ENCODE measurements around the gene ZNF566. TPM values are rescaled to one million over a fixed set of nuclear protein-coding genes. Genes with fewer than 3 reads are reported as not detected.

ZNF566 gene
- total RNA-seq (13.0 TPM), polyA plus RNA-seq (ENCODE audit: insufficient read depth, low read depth, low replicate concordance) (4.6 TPM)
- long read RNA-seq, donor 1, partial matches to known transcripts, result 0 of 1 reads
- long read RNA-seq, donor 1, other reads (novel, unspliced or antisense), result 0 of 1 reads
- long read RNA-seq, donor 2, partial matches to known transcripts, result 0 of 2 reads
- long read RNA-seq, donor 2, other reads (novel, unspliced or antisense), result 0 of 2 reads
- long read RNA-seq, donor 3, partial matches to known transcripts, result 0 of 2 reads
- long read RNA-seq, donor 3, other reads (novel, unspliced or antisense), result 0 of 2 reads
- long read RNA-seq, donor 4, partial matches to known transcripts, result 0 of 4 reads
- long read RNA-seq, donor 4, other reads (novel, unspliced or antisense), result 0 of 4 reads
- long read RNA-seq, donor 5, result 0 reads
- long read RNA-seq, donor 6, partial matches to known transcripts, result 0 of 3 reads
- long read RNA-seq, donor 6, other reads (novel, unspliced or antisense), result 0 of 3 reads
- long read RNA-seq, donor 7, partial matches to known transcripts, result 1 of 9 reads
- long read RNA-seq, donor 7, other reads (novel, unspliced or antisense), result 0 of 9 reads
- long read RNA-seq, donor 8, partial matches to known transcripts, result 0 of 4 reads
- long read RNA-seq, donor 8, other reads (novel, unspliced or antisense), result 0 of 4 reads
- long read RNA-seq, donor 9, partial matches to known transcripts, result 0 of 2 reads
- long read RNA-seq, donor 9, other reads (novel, unspliced or antisense), result 0 of 2 reads
- long read RNA-seq, donor 10, partial matches to known transcripts, result 0 of 2 reads
- long read RNA-seq, donor 10, other reads (novel, unspliced or antisense), result 0 of 2 reads

- H3K9me3 ChIP-seq (ENCODE audit: control insufficient read depth in 2 of 3, insufficient read depth in 1 of 3, low read length in 3 of 3), result no peaks in the 10 kb centered on the region
- peaks cover 0 to 6% (median 0%) of the 10 kb centered on the region in 3 donors for H3K4me1 ChIP-seq (ENCODE audit: control insufficient read depth in 2 of 3, insufficient read depth in 2 of 3, low read depth in 1 of 3, low read length in 3 of 3)
- H3K36me3 ChIP-seq (ENCODE audit: control insufficient read depth in 2 of 3, insufficient read depth in 3 of 3, low read length in 3 of 3), result no peaks in the 10 kb centered on the region
- H3K27me3 ChIP-seq (ENCODE audit: control insufficient read depth, insufficient read depth, low read length), result no peaks in the 10 kb centered on the region
- peak within 1 kb of the TSS; percentile 98 to 99 for H3K27ac ChIP-seq (ENCODE audit: low read depth in 2 of 2, low read length in 2 of 2)
- intact Hi-C loops (cut with DNase I), result no loop called here
- peak within 1 kb of the TSS; percentile 76 to 100 (median 100) for H3K4me3 ChIP-seq (ENCODE audit: low read length in 3 of 3)
- FAIRE-seq, result no peak
- peak; percentile 95 to 99 (median 97) for DNase-seq
- H3K9ac ChIP-seq (ENCODE audit: low read length in 3 of 3), result peak within 1 kb of the TSS; percentile 87 to 100 (median 99)
- TF ChIP-seq CTCF (IDR thresholded peaks at IDR 0.05; ENCODE audit: borderline replicate concordance, extremely low read depth, insufficient read depth), result no peak
Measured at GRCh38 chr19:36489118-36489919, at the start of gene ZNF566. TSS of gene ZNF566 (minus strand) at chr19:36489561. CDS start at chr19:36476557, 13,004 bp downstream.

- no peak for TF ChIP-seq CTCF (IDR thresholded peaks at IDR 0.05; ENCODE audit: borderline replicate concordance, extremely low read depth, insufficient read depth)
- Histone ChIP-seq H3K9ac (ENCODE audit: low read length in 3 of 3) (peak overlapping the region; percentile 92 to 100 (median 96)), H3K4me3 (ENCODE audit: low read length in 3 of 3) (peak overlapping the region; percentile 76 to 100 (median 95)), H3K36me3 (ENCODE audit: control insufficient read depth in 2 of 3, insufficient read depth in 3 of 3, low read length in 3 of 3) (peaks cover 5 to 6% (median 5%) of the 10 kb centered on the region in 3 donors), H3K27ac (ENCODE audit: low read depth in 2 of 2, low read length in 2 of 2) (peak overlapping the region; percentile 96 to 98), H3K27me3 (ENCODE audit: control insufficient read depth, insufficient read depth, low read length) (no peaks in the 10 kb centered on the region), H3K9me3 (ENCODE audit: control insufficient read depth in 2 of 3, insufficient read depth in 1 of 3, low read length in 3 of 3) (peaks cover 3 to 5% (median 4%) of the 10 kb centered on the region in 3 donors), H3K4me1 (ENCODE audit: control insufficient read depth in 2 of 3, insufficient read depth in 2 of 3, low read depth in 1 of 3, low read length in 3 of 3) (peaks cover 0 to 11% (median 4%) of the 10 kb centered on the region in 3 donors)
- peak in 1 of 5 donors; percentile 58 for DNase-seq
- intact Hi-C loops (cut with DNase I), result no loop called here
- no peak for FAIRE-seq
Measured at GRCh38 chr19:36528921-36529518, 39.7 kb upstream of the ZNF566 start.

DNA sequence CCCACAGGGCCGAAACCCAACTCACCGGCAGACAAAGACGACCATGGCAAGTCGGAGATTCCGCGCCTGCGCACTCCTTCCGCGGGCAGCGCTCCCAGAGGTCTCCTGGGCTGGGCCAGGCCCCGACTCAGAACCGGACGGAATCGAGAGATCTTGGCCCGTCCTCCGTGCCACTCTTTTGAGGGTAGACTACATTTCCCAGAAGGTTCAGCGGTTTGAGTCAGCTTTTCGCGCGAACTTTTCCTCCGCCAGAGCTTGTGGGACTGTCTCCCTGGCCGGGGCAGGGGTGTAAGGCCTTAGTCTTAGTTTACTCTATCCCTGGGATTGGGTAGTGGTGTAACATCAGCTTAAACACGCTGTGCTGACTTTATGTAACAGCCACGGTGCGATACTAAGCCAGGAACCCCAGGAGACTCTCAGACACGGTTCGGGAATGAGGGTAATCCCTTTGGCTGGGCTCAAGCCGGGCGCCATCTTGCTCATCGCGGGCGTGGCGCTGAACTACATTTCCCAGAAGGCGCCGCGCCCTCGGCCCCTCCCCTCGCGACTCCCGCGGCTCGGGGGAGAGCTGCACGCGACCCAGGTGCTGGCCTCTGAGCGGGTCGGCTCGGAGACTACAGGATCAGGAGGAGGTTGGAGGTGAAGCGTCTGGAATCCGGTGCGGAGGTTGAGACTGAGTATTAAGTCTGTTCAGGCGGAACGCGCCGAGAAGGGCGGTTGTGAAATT, 39.0 kb upstream of the ZNF566 start, which contains the start of gene ZNF260:
ZNF260 (minus strand) TSS at position 78 of the 727 bp plus-strand sequence. CDS start 13,033 bp downstream, outside the sequence.
- H3K4me3 ChIP-seq (ENCODE audit: low read length in 3 of 3), result peak within 1 kb of the TSS; percentile 76 to 100 (median 95)
- H3K4me1 ChIP-seq (ENCODE audit: control insufficient read depth in 2 of 3, insufficient read depth in 2 of 3, low read depth in 1 of 3, low read length in 3 of 3), result peaks cover 0 to 11% (median 4%) of the 10 kb centered on the region in 3 donors
- intact Hi-C loops (cut with DNase I), result no loop called here
- H3K9ac ChIP-seq (ENCODE audit: low read length in 3 of 3), result peak within 1 kb of the TSS; percentile 92 to 100 (median 99)
- H3K27ac ChIP-seq (ENCODE audit: low read depth in 2 of 2, low read length in 2 of 2), result peak within 1 kb of the TSS; percentile 96 to 98
- peaks cover 5 to 6% (median 5%) of the 10 kb centered on the region in 3 donors for H3K36me3 ChIP-seq (ENCODE audit: control insufficient read depth in 2 of 3, insufficient read depth in 3 of 3, low read length in 3 of 3)
- DNase-seq, result peak; percentile 97 to 99 (median 98)
- TF ChIP-seq CTCF (IDR thresholded peaks at IDR 0.05; ENCODE audit: borderline replicate concordance, extremely low read depth, insufficient read depth), result no peak
- peaks cover 0 to 4% (median 3%) of the 10 kb centered on the region in 3 donors for H3K9me3 ChIP-seq (ENCODE audit: control insufficient read depth in 2 of 3, insufficient read depth in 1 of 3, low read length in 3 of 3)
- H3K27me3 ChIP-seq (ENCODE audit: control insufficient read depth, insufficient read depth, low read length), result no peaks in the 10 kb centered on the region
- no peak for FAIRE-seq
